GM12891 (cell line): ENCODE data around the gene LRPPRC.
"Not testable (repeated sequence)": the region's sequence is repeated elsewhere in the genome, so short reads cannot be mapped to it uniquely, and the experiment has no call there.

Experiments used
- POLR2A ChIP-seq: IDR thresholded peaks from 2 replicates; pipeline ENCODE4 v1.6.1; 2011; ENCODE audit warnings: low read depth, low read length, control low read depth
- TAF1 ChIP-seq: IDR thresholded peaks from 2 replicates; pipeline ENCODE4 v1.6.1; 2011; ENCODE audit warnings: low read depth, low read length, control low read depth

DNA sequence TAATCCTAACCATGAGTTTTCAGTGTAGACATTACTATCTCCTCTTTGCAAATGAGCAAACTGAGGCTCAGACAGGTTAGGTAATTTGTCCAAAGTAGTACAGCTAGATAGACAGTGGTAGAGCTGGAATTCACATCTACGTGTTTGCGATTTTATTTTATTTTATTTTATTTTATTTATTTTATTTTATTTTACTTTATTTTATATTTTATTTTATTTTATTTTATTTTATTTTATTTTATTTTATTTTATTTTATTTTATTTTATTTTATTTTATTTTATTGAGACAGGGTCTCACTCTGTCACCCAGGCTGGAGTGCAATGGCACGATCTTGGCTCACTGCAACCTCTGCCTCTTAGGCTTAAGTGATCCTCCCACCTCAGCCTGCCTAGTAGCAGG lies 17.4 kb upstream of the LRPPRC start:
- TF ChIP-seq POLR2A, TAF1: not testable (repeated sequence)
